HEK293 (cell line): ENCODE data around the gene DCST1.

Experiments
- CTCF ChIA-PET: fragments of 350-600 bp; formaldehyde crosslinking; extraction: SDS; loops from one replicate; lab custom pipeline; 2021; ENCODE audit warnings: antibody characterized with exemption; lab: Yijun Ruan, JAX
- POLR2A ChIA-PET: fragments of 300-600 bp; formaldehyde crosslinking; extraction: SDS; loops from one replicate; lab custom pipeline; 2020; ENCODE audit warnings: antibody characterized with exemption, inconsistent platforms; lab: Yijun Ruan, JAX
- H3K27ac ChIP-seq: fragments of 200-500 bp; sonication (Bioruptor generic); 2 replicates; pipeline ENCODE4 v1.5.1; 2014; ENCODE audit warnings: low read depth, low read length, control low read depth, inconsistent platforms; ENCODE audit errors: extremely low read depth
- H3K36me3 ChIP-seq, 2 experiments: fragments of 200-500 bp in 1 of 2; sonication (Bioruptor generic) in 1 of 2; 1 replicate in 1 of 2; 2 replicates in 1 of 2; pipeline ENCODE4 v1.5.1; 2014 to 2017; ENCODE audit warnings: inconsistent platforms in 2 of 2, low read length in 2 of 2; ENCODE audit not compliant: control insufficient read depth in 2 of 2, insufficient read depth in 1 of 2
- H3K4me1 ChIP-seq: fragments of 200-500 bp; sonication (Bioruptor generic); 2 replicates; pipeline ENCODE4 v1.5.1; 2014; ENCODE audit warnings: mild to moderate bottlenecking, low read length, inconsistent platforms; ENCODE audit not compliant: control insufficient read depth, insufficient read depth
- H3K4me3 ChIP-seq: 2 replicates; pipeline ENCODE4 v1.5.1; 2011; ENCODE audit warnings: low read depth, mild to moderate bottlenecking, control low read depth, low read length, moderate library complexity
- H3K9me3 ChIP-seq: fragments of 200-500 bp; sonication (Bioruptor generic); 2 replicates; pipeline ENCODE4 v1.5.1; 2014; ENCODE audit warnings: low read depth, low read length, inconsistent platforms; ENCODE audit not compliant: control insufficient read depth, insufficient read depth
- GLI2 ChIP-seq: fragments of 450-650 bp; formaldehyde crosslinking; IDR thresholded peaks from 2 replicates; pipeline ENCODE4; 2017; ENCODE audit warnings: missing biosample characterization, missing genetic modification characterization, low read depth, borderline replicate concordance
- SP7 ChIP-seq: fragments of 450-650 bp; formaldehyde crosslinking; IDR thresholded peaks from 2 replicates; pipeline ENCODE4 v1.5.1; 2016; ENCODE audit warnings: missing biosample characterization, missing genetic modification characterization
- TRIM28 ChIP-seq: IDR thresholded peaks from 2 replicates; pipeline ENCODE4 v1.6.1; 2011; ENCODE audit warnings: low read length, control low read depth, borderline replicate concordance
- YY1 ChIP-seq: fragments of 450-650 bp; formaldehyde crosslinking; IDR thresholded peaks from 2 replicates; pipeline ENCODE4 v1.5.1; 2018; ENCODE audit warnings: missing biosample characterization, missing genetic modification characterization
- ZBTB17 ChIP-seq: fragments of 450-650 bp; formaldehyde crosslinking; IDR thresholded peaks from 2 replicates; pipeline ENCODE4 v1.5.1; 2016; ENCODE audit warnings: missing biosample characterization, missing genetic modification characterization
- ZBTB21 ChIP-seq: fragments of 450-650 bp; formaldehyde crosslinking; IDR thresholded peaks from 2 replicates; pipeline ENCODE4 v1.5.1; 2017; ENCODE audit warnings: missing biosample characterization, missing genetic modification characterization
- ZNF140 ChIP-seq: fragments of 450-650 bp; formaldehyde crosslinking; IDR thresholded peaks from 2 replicates; pipeline ENCODE4 v1.5.1; 2016; ENCODE audit warnings: missing biosample characterization, missing genetic modification characterization
- ZNF146 ChIP-seq: fragments of 450-650 bp; formaldehyde crosslinking; IDR thresholded peaks from 2 replicates; pipeline ENCODE4 v1.5.1; 2016; ENCODE audit warnings: missing biosample characterization, missing genetic modification characterization
- ZNF19 ChIP-seq: fragments of 450-650 bp; formaldehyde crosslinking; IDR thresholded peaks from 2 replicates; pipeline ENCODE4; 2016; ENCODE audit warnings: missing biosample characterization, missing genetic modification characterization, low read depth
- ZNF266 ChIP-seq: fragments of 450-650 bp; formaldehyde crosslinking; IDR thresholded peaks from 2 replicates; pipeline ENCODE4 v1.5.1; 2016; ENCODE audit warnings: missing biosample characterization, missing genetic modification characterization, low read depth
- ZNF274 ChIP-seq, 2 experiments: fragments of 200-500 bp in 1 of 2; fragments of 450-650 bp in 1 of 2; sonication (Bioruptor generic) in 1 of 2; formaldehyde crosslinking in 1 of 2; IDR thresholded peaks; 2 replicates each; pipeline versions ENCODE4 v1.5.1 to v1.6.1; 2014 to 2016; ENCODE audit warnings: borderline replicate concordance in 1 of 2, inconsistent platforms in 1 of 2, low read length in 1 of 2, missing biosample characterization in 1 of 2, missing genetic modification characterization in 1 of 2
- ZNF341 ChIP-seq: fragments of 450-650 bp; formaldehyde crosslinking; IDR thresholded peaks from 2 replicates; pipeline ENCODE4; 2016; ENCODE audit warnings: low read depth, missing biosample characterization, missing genetic modification characterization
- ZNF394 ChIP-seq: fragments of 450-650 bp; formaldehyde crosslinking; IDR thresholded peaks from 2 replicates; pipeline ENCODE4 v1.5.1; 2016; ENCODE audit warnings: missing biosample characterization, missing genetic modification characterization, mild to moderate bottlenecking, moderate library complexity, borderline replicate concordance
- ZNF473 ChIP-seq: fragments of 450-650 bp; formaldehyde crosslinking; IDR thresholded peaks from 2 replicates; pipeline ENCODE4 v1.5.1; 2017; ENCODE audit warnings: missing biosample characterization, missing genetic modification characterization
- ZNF521 ChIP-seq: fragments of 450-650 bp; formaldehyde crosslinking; IDR thresholded peaks from 2 replicates; pipeline ENCODE4 v1.5.1; 2017; ENCODE audit warnings: missing biosample characterization, mild to moderate bottlenecking, missing genetic modification characterization
- ZNF596 ChIP-seq: fragments of 450-650 bp; IDR thresholded peaks from 2 replicates; pipeline ENCODE4 v1.5.0; 2018; ENCODE audit warnings: missing biosample characterization, mild to moderate bottlenecking, missing genetic modification characterization, moderate library complexity
- ZNF621 ChIP-seq: fragments of 450-650 bp; formaldehyde crosslinking; IDR thresholded peaks from 2 replicates; pipeline ENCODE4 v1.5.1; 2017; ENCODE audit warnings: missing biosample characterization, missing genetic modification characterization
- ZNF670 ChIP-seq: fragments of 450-650 bp; formaldehyde crosslinking; IDR thresholded peaks from 2 replicates; pipeline ENCODE4 v1.5.1; 2016; ENCODE audit warnings: missing biosample characterization, missing genetic modification characterization, low read depth
- TF ChIP-seq, protein P1 (sequence below): fragments of 450-650 bp; formaldehyde crosslinking; IDR thresholded peaks from 2 replicates; pipeline ENCODE4 v1.5.1; 2016; ENCODE audit warnings: missing biosample characterization, missing genetic modification characterization
- TF ChIP-seq, protein P2 (sequence below): fragments of 450-650 bp; formaldehyde crosslinking; IDR thresholded peaks from 2 replicates; pipeline ENCODE4 v1.5.1; 2016; ENCODE audit warnings: missing biosample characterization, missing genetic modification characterization, borderline replicate concordance
- TF ChIP-seq, protein P3 (sequence below): fragments of 450-650 bp; formaldehyde crosslinking; IDR thresholded peaks from 2 replicates; pipeline ENCODE4 v1.5.1; 2016; ENCODE audit warnings: missing biosample characterization, missing genetic modification characterization
- TF ChIP-seq, protein P4 (sequence below): fragments of 450-650 bp; formaldehyde crosslinking; IDR thresholded peaks from 2 replicates; pipeline ENCODE4 v1.5.0; 2017; ENCODE audit warnings: missing biosample characterization, missing genetic modification characterization, borderline replicate concordance
- TF ChIP-seq, protein P5 (sequence below): fragments of 450-650 bp; formaldehyde crosslinking; IDR thresholded peaks from 2 replicates; pipeline ENCODE4 v1.5.1; 2016; ENCODE audit warnings: missing biosample characterization, missing genetic modification characterization

DCST1 gene

DNA sequence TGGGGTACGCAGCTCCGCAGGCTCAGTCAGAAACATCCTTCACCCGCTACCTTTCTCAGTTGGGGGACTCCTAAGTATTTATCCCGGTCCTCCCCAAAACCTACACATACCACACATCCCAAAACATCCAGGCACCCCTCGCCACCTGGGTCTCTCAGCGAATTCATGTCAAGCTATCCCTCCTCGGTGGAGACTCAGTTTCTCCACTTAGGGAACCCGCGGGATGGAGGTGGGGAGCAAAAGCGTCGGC lies 32.3 kb upstream of the DCST1 start (continued):
- no peak for TF ChIP-seq ZNF596 (tag by site-specific recombination)
- no peak for TF ChIP-seq ZNF521
- no peak for TF ChIP-seq ZNF670 (tag by site-specific recombination)
- TF ChIP-seq YY1 (tag by site-specific recombination) = no peak
- TF ChIP-seq ZBTB21 (tag by site-specific recombination) = no peak

DNA sequence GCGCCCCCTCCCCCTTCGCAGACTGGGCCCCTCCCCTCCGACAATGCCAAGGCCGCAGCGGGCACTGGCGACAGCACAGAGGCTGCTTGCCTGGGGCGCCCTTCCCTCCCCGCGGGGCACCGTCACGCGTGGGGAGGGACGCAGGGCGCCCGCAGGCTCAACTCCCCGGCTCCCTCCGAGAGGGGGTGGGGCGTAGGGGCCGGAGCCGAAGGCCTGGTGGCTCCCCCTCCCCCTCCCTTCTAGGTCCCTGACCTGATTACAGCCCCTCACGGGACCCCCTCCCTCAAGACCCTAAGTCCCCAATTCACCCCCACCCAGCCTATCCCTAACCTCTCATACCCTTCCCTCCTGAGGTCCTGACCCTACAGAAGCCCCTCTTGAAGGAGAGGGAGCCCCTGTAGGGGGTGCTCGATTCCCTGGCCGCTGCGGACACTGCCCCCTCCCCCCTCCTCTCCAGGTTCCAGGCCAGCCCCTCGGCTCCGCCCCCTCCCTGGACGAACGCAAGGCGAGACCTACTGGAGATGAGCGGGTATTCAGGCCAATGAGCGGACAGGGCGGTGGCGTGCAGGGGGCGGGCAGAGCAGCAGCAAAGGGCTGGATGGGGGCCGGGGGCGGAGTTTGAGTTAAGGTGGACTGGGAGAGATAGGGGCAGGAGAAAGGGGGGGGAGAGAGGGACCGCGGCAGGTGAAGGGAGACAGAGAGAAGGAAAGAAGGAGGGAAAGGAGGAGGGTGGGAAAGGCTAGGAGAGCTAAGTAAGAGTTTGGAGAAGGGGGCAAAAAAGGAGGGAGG lies 31.8 kb upstream of the DCST1 start:
- POLR2A ChIA-PET = interaction anchor here (0.5 to 2.2 kb wide), 9 partner anchors 10 to 192 kb away, joined by 3 to 14 read pairs (median 4); partner anchors contain the start of genes CKS1B, FLAD1 and PYGO2
- Histone ChIP-seq H3K9me3 (no peaks in the 10 kb centered on the region), H3K4me3 (peak overlapping the region; percentile 50), H3K27ac (peak overlapping the region; percentile 83; the same call in 1 of the 2 replicates), H3K4me1 (peaks cover 13% of the 10 kb centered on the region), H3K36me3 (no peaks in the 10 kb centered on the region)
- CTCF ChIA-PET = interaction anchor here (0.6 to 3.0 kb wide), 7 partner anchors 10 to 571 kb away, joined by 3 to 12 read pairs (median 4); no protein-coding TSS in a partner anchor
- TF ChIP-seq ZNF621 (tag by site-specific recombination) = no peak
- no peak for TF ChIP-seq ZNF266
- TF ChIP-seq, protein P1, sequence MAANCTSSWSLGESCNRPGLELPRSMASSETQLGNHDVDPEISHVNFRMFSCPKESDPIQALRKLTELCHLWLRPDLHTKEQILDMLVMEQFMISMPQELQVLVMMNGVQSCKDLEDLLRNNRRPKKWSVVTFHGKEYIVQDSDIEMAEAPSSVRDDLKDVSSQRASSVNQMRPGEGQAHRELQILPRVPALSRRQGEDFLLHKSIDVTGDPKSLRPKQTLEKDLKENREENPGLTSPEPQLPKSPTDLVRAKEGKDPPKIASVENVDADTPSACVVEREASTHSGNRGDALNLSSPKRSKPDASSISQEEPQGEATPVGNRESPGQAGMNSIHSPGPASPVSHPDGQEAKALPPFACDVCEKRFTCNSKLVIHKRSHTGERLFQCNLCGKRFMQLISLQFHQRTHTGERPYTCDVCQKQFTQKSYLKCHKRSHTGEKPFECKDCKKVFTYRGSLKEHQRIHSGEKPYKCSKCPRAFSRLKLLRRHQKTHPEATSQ = peak; percentile 80; the same call in 1 of the 2 replicates
- TF ChIP-seq, protein P2, sequence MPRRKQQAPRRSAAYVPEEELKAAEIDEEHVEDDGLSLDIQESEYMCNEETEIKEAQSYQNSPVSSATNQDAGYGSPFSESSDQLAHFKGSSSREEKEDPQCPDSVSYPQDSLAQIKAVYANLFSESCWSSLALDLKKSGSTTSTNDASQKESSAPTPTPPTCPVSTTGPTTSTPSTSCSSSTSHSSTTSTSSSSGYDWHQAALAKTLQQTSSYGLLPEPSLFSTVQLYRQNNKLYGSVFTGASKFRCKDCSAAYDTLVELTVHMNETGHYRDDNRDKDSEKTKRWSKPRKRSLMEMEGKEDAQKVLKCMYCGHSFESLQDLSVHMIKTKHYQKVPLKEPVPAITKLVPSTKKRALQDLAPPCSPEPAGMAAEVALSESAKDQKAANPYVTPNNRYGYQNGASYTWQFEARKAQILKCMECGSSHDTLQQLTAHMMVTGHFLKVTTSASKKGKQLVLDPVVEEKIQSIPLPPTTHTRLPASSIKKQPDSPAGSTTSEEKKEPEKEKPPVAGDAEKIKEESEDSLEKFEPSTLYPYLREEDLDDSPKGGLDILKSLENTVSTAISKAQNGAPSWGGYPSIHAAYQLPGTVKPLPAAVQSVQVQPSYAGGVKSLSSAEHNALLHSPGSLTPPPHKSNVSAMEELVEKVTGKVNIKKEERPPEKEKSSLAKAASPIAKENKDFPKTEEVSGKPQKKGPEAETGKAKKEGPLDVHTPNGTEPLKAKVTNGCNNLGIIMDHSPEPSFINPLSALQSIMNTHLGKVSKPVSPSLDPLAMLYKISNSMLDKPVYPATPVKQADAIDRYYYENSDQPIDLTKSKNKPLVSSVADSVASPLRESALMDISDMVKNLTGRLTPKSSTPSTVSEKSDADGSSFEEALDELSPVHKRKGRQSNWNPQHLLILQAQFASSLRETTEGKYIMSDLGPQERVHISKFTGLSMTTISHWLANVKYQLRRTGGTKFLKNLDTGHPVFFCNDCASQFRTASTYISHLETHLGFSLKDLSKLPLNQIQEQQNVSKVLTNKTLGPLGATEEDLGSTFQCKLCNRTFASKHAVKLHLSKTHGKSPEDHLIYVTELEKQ = peak; percentile 71
- TF ChIP-seq ZNF274 (IDR thresholded peaks at IDR 0.05; ENCODE audit: low read length) = no peak
- no peak for TF ChIP-seq ZNF274 (tag by site-specific recombination; IDR thresholded peaks at IDR 0.05; ENCODE audit: borderline replicate concordance)
- TF ChIP-seq ZNF19 (tag by site-specific recombination) = no peak
- TF ChIP-seq ZNF473 (tag by site-specific recombination) = no peak
- TF ChIP-seq GLI2 (tag by site-specific recombination) = no peak
- no peak for TF ChIP-seq ZNF140 (tag by site-specific recombination)
- TF ChIP-seq, protein P3, sequence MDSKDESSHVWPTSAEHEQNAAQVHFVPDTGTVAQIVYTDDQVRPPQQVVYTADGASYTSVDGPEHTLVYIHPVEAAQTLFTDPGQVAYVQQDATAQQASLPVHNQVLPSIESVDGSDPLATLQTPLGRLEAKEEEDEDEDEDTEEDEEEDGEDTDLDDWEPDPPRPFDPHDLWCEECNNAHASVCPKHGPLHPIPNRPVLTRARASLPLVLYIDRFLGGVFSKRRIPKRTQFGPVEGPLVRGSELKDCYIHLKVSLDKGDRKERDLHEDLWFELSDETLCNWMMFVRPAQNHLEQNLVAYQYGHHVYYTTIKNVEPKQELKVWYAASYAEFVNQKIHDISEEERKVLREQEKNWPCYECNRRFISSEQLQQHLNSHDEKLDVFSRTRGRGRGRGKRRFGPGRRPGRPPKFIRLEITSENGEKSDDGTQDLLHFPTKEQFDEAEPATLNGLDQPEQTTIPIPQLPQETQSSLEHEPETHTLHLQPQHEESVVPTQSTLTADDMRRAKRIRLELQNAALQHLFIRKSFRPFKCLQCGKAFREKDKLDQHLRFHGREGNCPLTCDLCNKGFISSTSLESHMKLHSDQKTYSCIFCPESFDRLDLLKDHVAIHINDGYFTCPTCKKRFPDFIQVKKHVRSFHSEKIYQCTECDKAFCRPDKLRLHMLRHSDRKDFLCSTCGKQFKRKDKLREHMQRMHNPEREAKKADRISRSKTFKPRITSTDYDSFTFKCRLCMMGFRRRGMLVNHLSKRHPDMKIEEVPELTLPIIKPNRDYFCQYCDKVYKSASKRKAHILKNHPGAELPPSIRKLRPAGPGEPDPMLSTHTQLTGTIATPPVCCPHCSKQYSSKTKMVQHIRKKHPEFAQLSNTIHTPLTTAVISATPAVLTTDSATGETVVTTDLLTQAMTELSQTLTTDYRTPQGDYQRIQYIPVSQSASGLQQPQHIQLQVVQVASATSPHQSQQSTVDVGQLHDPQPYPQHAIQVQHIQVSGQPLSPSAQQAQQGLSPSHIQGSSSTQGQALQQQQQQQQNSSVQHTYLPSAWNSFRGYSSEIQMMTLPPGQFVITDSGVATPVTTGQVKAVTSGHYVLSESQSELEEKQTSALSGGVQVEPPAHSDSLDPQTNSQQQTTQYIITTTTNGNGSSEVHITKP = peak; percentile 79
- TF ChIP-seq, protein P4, sequence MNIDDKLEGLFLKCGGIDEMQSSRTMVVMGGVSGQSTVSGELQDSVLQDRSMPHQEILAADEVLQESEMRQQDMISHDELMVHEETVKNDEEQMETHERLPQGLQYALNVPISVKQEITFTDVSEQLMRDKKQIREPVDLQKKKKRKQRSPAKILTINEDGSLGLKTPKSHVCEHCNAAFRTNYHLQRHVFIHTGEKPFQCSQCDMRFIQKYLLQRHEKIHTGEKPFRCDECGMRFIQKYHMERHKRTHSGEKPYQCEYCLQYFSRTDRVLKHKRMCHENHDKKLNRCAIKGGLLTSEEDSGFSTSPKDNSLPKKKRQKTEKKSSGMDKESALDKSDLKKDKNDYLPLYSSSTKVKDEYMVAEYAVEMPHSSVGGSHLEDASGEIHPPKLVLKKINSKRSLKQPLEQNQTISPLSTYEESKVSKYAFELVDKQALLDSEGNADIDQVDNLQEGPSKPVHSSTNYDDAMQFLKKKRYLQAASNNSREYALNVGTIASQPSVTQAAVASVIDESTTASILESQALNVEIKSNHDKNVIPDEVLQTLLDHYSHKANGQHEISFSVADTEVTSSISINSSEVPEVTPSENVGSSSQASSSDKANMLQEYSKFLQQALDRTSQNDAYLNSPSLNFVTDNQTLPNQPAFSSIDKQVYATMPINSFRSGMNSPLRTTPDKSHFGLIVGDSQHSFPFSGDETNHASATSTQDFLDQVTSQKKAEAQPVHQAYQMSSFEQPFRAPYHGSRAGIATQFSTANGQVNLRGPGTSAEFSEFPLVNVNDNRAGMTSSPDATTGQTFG (tag by site-specific recombination) = no peak
- peak; percentile 97 for TF ChIP-seq ZNF341 (tag by site-specific recombination)
- TF ChIP-seq, protein P5, sequence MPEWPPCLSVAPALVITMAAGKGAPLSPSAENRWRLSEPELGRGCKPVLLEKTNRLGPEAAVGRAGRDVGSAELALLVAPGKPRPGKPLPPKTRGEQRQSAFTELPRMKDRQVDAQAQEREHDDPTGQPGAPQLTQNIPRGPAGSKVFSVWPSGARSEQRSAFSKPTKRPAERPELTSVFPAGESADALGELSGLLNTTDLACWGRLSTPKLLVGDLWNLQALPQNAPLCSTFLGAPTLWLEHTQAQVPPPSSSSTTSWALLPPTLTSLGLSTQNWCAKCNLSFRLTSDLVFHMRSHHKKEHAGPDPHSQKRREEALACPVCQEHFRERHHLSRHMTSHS = no peak
- no peak for TF ChIP-seq ZNF146 (tag by site-specific recombination)
- peak; percentile 35 for TF ChIP-seq ZNF394
- peak; percentile 71; the same call in 1 of the 2 replicates for TF ChIP-seq SP7 (tag by site-specific recombination)
- peak; percentile 95 for TF ChIP-seq ZBTB17 (tag by site-specific recombination)
- TF ChIP-seq TRIM28 = no peak
